Subcutaneous adipose tissue (tissue), 4 donors: ENCODE results near the gene NYAP2. TPM values are rescaled to one million over a fixed set of nuclear protein-coding genes. Genes with fewer than 3 reads are reported as not detected.

Source experiments
- CTCF ChIP-seq: fragments of 450-650 bp; IDR thresholded peaks from one replicate; pipeline ENCODE4 v1.5.1; 2016; ENCODE audit warnings: low read depth, mild to moderate bottlenecking, control low read depth, antibody characterized with exemption, moderate library complexity
- total RNA-seq, 4 donors: library from RNA; depleted of rRNA; stranded (reverse); fragments of >200 nt; gene quantifications; one replicate each; pipeline ENCODE4 v1.1.0, GENCODE V29; 2016

Gene NYAP2
- total RNA-seq, 4 donors from 2014 or later = 0.19 TPM; not detected in 3

- no peak for TF ChIP-seq CTCF
These were observed 19.7 kb upstream of the NYAP2 start for GRCh38 chr2:225379856-225380255.

- no peak for TF ChIP-seq CTCF
These were observed 17.9 kb upstream of the NYAP2 start for GRCh38 chr2:225381609-225382008.

GRCh38 chr2:225398372-225398771 is 1.1 kb upstream of the NYAP2 start:
- no peak for TF ChIP-seq CTCF

GRCh38 chr2:225400060-225400511 is 576 bp downstream of the NYAP2 start:
- TF ChIP-seq CTCF = no peak

- no peak for TF ChIP-seq CTCF
These were observed 1.3 kb downstream of the NYAP2 start for GRCh38 chr2:225400546-225401400.

- no peak for TF ChIP-seq CTCF
These were observed 2.8 kb downstream of the NYAP2 start for GRCh38 chr2:225402210-225402776.

GRCh38 chr2:225411452-225411851 is 11.9 kb downstream of the NYAP2 start:
- no peak for TF ChIP-seq CTCF
